ENCODE results near the gene PDLIM5. TPM values are rescaled to one million over a fixed set of nuclear protein-coding genes. Genes with fewer than 3 reads are reported as not detected.

Gene PDLIM5
- total RNA-seq, 2 donors from 2014 or later, result 129 to 168 TPM

DNA sequence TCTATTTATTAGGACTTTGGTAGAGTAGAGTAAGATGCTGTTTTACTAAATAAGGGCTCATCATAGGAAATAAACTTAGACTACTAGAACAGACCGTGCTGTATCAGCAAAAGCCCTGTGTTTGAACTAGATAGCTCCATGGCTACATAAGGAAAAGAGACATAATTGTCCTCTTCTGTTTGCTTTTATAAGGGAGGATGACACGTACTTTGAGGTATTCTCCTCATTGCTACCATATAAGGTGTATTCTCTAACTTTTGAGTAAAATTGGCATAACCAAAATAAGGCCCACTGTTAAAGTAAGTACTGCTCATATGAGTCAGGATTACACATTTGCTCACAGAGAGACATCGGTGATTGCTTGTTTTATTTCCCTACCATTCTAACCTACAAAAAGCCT, 64.3 kb downstream of the PDLIM5 start:
- H3K36me3 ChIP-seq, result no peaks in the 10 kb centered on the region
- TF ChIP-seq, protein P1, sequence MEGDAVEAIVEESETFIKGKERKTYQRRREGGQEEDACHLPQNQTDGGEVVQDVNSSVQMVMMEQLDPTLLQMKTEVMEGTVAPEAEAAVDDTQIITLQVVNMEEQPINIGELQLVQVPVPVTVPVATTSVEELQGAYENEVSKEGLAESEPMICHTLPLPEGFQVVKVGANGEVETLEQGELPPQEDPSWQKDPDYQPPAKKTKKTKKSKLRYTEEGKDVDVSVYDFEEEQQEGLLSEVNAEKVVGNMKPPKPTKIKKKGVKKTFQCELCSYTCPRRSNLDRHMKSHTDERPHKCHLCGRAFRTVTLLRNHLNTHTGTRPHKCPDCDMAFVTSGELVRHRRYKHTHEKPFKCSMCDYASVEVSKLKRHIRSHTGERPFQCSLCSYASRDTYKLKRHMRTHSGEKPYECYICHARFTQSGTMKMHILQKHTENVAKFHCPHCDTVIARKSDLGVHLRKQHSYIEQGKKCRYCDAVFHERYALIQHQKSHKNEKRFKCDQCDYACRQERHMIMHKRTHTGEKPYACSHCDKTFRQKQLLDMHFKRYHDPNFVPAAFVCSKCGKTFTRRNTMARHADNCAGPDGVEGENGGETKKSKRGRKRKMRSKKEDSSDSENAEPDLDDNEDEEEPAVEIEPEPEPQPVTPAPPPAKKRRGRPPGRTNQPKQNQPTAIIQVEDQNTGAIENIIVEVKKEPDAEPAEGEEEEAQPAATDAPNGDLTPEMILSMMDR (IDR thresholded peaks at IDR 0.05), result no peak
- no peak overlapping the region for H3K4me3 ChIP-seq
- H3K27ac ChIP-seq, result no peak overlapping the region
- H3K9ac ChIP-seq (ENCODE audit: low read depth in 2 of 2, low read length in 2 of 2), result no peak overlapping the region
- DNase-seq, result no peak
- no peaks in the 10 kb centered on the region for H3K9me3 ChIP-seq
- H3K27me3 ChIP-seq, result no peaks in the 10 kb centered on the region
- peaks cover 4% of the 10 kb centered on the region for H3K4me1 ChIP-seq
- intact Hi-C loops (cut with DNase I), result no loop called here

DNA sequence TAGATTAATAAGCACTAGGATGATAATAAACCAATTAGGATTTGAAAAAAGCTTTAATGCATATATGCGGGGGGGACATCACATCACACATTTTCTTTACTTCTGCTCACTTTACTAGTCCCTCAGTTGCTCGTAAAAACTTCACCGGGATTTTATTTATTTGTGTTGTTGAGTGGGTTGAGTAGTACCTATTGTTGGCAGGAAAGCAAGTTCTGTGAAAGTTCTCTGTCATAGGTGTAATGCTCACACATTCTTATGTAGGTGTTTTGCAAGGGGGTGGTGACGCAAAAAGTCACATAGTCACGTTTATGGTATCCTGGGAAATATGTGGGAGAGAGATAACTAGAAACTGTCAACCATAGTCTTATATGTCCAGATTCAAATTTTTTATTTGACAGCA, 65.3 kb downstream of the PDLIM5 start:
- no peak overlapping the region for H3K9ac ChIP-seq (ENCODE audit: low read depth in 2 of 2, low read length in 2 of 2)
- TF ChIP-seq, protein P1 (IDR thresholded peaks at IDR 0.05), result no peak

DNA sequence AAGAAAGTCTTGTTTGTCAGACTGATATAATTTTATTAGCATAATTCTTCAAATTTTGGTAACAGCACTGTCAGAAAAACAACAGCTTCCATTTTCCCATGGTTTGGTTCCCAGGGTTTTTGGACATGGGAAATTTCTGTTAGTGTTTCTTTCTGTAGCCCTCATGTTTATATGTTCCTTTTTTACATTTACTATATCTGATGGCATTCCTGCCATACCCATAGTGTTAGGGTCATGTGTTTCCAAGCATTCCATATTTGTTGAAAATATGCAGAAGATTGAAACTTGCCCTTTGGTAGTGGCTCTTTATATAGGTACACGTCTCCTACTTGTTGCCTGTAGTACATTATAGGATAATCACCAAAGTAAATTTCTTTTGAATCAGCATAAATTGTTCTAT, 65.8 kb downstream of the PDLIM5 start:
- Histone ChIP-seq H3K27ac (no peak overlapping the region), H3K4me3 (no peak overlapping the region), H3K36me3 (no peaks in the 10 kb centered on the region), H3K27me3 (no peaks in the 10 kb centered on the region), H3K9ac (ENCODE audit: low read depth in 2 of 2, low read length in 2 of 2) (no peak overlapping the region), H3K9me3 (no peaks in the 10 kb centered on the region), H3K4me1 (peaks cover 4% of the 10 kb centered on the region)
- intact Hi-C loops (cut with DNase I), result no loop called here
- DNase-seq, result no peak
- TF ChIP-seq, protein P1 (IDR thresholded peaks at IDR 0.05), result no peak

More for the DNA sequence above, 65.3 kb downstream of the PDLIM5 start:
- H3K9me3 ChIP-seq, result no peaks in the 10 kb centered on the region
- H3K27ac ChIP-seq, result no peak overlapping the region
- H3K36me3 ChIP-seq, result no peaks in the 10 kb centered on the region
- no peak overlapping the region for H3K4me3 ChIP-seq
- DNase-seq, result no peak
- H3K4me1 ChIP-seq, result peaks cover 4% of the 10 kb centered on the region
- intact Hi-C loops (cut with DNase I), result no loop called here
- H3K27me3 ChIP-seq, result no peaks in the 10 kb centered on the region

DNA sequence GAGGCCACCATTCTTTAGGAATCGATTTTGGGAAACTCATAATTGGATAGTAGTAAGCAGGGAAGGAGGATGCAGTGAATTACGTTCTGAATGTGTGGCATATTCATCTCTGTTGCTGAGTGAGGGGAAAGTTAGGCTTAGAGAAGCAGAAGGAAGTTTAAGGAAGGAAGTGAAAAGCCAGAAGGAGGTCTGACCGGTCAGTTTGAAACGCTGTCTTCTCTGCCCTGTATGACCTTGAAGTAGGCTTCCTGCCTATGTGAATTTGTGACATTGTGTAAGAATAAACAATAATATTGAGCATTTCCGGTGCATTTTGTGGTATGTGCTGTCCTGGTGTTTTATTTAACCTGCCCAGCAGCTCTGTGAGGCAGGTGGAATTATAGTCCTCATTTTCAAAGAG, 67.3 kb downstream of the PDLIM5 start:
- TF ChIP-seq, protein P1 (IDR thresholded peaks at IDR 0.05), result no peak
- Histone ChIP-seq H3K36me3 (no peaks in the 10 kb centered on the region), H3K9ac (ENCODE audit: low read depth in 2 of 2, low read length in 2 of 2) (no peak overlapping the region), H3K9me3 (no peaks in the 10 kb centered on the region), H3K27ac (no peak overlapping the region), H3K4me3 (no peak overlapping the region), H3K4me1 (peaks cover 4% of the 10 kb centered on the region), H3K27me3 (no peaks in the 10 kb centered on the region)
- no peak for DNase-seq
- intact Hi-C loops (cut with DNase I), result no loop called here

DNA sequence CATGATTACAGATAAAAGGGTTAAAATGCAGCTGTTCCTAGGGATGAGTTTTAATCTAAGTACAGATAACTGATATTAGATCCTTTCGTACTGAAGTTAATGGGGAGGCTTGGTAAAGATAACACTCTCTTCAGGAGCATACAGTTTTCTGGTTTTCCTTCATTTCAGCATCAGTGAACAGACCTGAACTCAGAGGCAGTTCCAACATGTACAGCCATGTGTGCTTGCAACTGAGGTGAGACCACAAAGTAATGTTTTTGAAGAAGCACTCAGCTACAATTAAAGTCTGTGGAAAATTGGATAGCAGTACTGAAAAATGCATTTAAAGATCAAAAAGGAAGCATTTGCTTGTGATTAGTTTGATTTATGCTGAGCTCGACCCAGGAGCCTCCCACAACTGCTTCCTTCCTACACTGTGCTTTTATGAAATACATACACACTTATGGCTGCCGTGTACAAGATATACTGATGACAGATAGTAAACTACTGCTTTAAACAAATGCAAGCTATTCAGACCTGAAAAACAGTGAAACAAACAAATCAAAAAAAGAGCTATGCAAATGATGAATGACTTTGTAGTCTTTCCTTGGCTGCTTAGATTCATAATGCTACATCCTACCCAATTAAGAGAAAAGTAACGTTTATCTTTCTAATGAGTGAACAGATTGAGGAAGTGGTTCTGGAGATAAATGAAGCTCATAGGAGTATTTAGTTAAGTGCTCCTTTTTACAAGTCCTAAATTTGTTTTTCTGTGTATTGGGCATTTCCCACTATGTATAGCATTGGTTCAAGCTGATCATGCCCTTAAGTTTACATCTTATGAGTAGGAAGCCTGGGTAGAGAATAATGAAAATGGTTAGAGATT, 68.4 kb downstream of the PDLIM5 start:
- Histone ChIP-seq H3K27ac (no peak overlapping the region), H3K4me3 (no peak overlapping the region), H3K36me3 (no peaks in the 10 kb centered on the region), H3K9ac (ENCODE audit: low read depth in 2 of 2, low read length in 2 of 2) (no peak overlapping the region), H3K4me1 (peaks cover 4% of the 10 kb centered on the region), H3K27me3 (no peaks in the 10 kb centered on the region), H3K9me3 (no peaks in the 10 kb centered on the region)
- no peak for DNase-seq
- intact Hi-C loops (cut with DNase I), result loop anchor here (10.0 kb wide), 1 partner anchor 65 kb away; the partner anchor contains the start of gene PDLIM5
- TF ChIP-seq, protein P1 (IDR thresholded peaks at IDR 0.05), result no peak

Data from colonic mucosa (tissue), 4 donors.